Measurements from ENCODE around the gene COX4I1. TPM values are rescaled to one million over a fixed set of nuclear protein-coding genes. Genes with fewer than 3 reads are reported as not detected.

COX4I1 gene
- total and polyA plus RNA-seq, 4 experiments from 2014 or later, result 490 to 1,127 (median 712) TPM

- H3K27ac Mint-ChIP-seq, result peak overlapping the region in 1 of 7 donors; percentile 16
- H3K27ac ChIP-seq (ENCODE audit: low read depth, low read length), result no peak overlapping the region
- H3K9me3 Mint-ChIP-seq, result peaks cover 0 to 6% (median 0%) of the 10 kb centered on the region in 8 donors
- H3K27me3 ChIP-seq (ENCODE audit: insufficient read depth, low read length), result no peaks in the 10 kb centered on the region
- intact Hi-C loops (cut with micrococcal nuclease), result no loop called here
- peaks cover 4 to 12% of the 10 kb centered on the region in 2 donors for H3K27me3 Mint-ChIP-seq
- H3K9me3 ChIP-seq (ENCODE audit: control insufficient read depth in 1 of 2, low read length in 2 of 2), result no peaks in the 10 kb centered on the region
- no peaks in the 10 kb centered on the region for H3K36me3 Mint-ChIP-seq
- DNase-seq, result no peak
- peaks cover 0 to 3% (median 0%) of the 10 kb centered on the region in 4 donors for H3K4me1 Mint-ChIP-seq
- H3K4me1 ChIP-seq (ENCODE audit: insufficient read depth, low read length), result no peaks in the 10 kb centered on the region
- H3K36me3 ChIP-seq (ENCODE audit: insufficient read depth, low read length), result no peaks in the 10 kb centered on the region
- POLR2A ChIA-PET (ENCODE audit: partially characterized antibody), result no interaction called here
- CTCF ChIA-PET (ENCODE audit: partially characterized antibody), result no interaction called here
- H3K4me3 ChIP-seq (ENCODE audit: low read length in 2 of 2), result no peak overlapping the region
- H3K4me3 Mint-ChIP-seq, result no peak overlapping the region
Observed at GRCh38 chr16:85850344-85850880, 50.9 kb downstream of the COX4I1 start.

- Mint-ChIP-seq H3K36me3 (no peaks in the 10 kb centered on the region), H3K4me1 (peaks cover 0 to 3% (median 0%) of the 10 kb centered on the region in 4 donors), H3K27ac (no peak overlapping the region), H3K4me3 (no peak overlapping the region), H3K9me3 (peaks cover 0 to 6% (median 0%) of the 10 kb centered on the region in 8 donors), H3K27me3 (peaks cover 7 to 12% of the 10 kb centered on the region in 2 donors)
- CTCF ChIA-PET (ENCODE audit: partially characterized antibody), result interaction anchor here (1.2 kb wide), 1 partner anchor 30 kb away, joined by 3 read pairs; no protein-coding TSS in a partner anchor
- Histone ChIP-seq H3K4me3 (ENCODE audit: low read length in 2 of 2) (no peak overlapping the region), H3K36me3 (ENCODE audit: insufficient read depth, low read length) (no peaks in the 10 kb centered on the region), H3K27ac (ENCODE audit: low read depth, low read length) (no peak overlapping the region), H3K9me3 (ENCODE audit: control insufficient read depth in 1 of 2, low read length in 2 of 2) (no peaks in the 10 kb centered on the region), H3K27me3 (ENCODE audit: insufficient read depth, low read length) (no peaks in the 10 kb centered on the region), H3K4me1 (ENCODE audit: insufficient read depth, low read length) (no peaks in the 10 kb centered on the region)
- POLR2A ChIA-PET (ENCODE audit: partially characterized antibody), result no interaction called here
- intact Hi-C loops (cut with micrococcal nuclease), result no loop called here
- no peak for DNase-seq
Observed at GRCh38 chr16:85851034-85851785, 51.7 kb downstream of the COX4I1 start.

- no peak overlapping the region for H3K27ac ChIP-seq (ENCODE audit: low read depth, low read length)
- Mint-ChIP-seq H3K27ac (no peak overlapping the region), H3K27me3 (peaks cover 7 to 11% of the 10 kb centered on the region in 2 donors), H3K36me3 (no peaks in the 10 kb centered on the region), H3K4me3 (no peak overlapping the region), H3K9me3 (peaks cover 0 to 6% (median 0%) of the 10 kb centered on the region in 8 donors), H3K4me1 (no peaks in the 10 kb centered on the region)
- no peaks in the 10 kb centered on the region for H3K9me3 ChIP-seq (ENCODE audit: control insufficient read depth in 1 of 2, low read length in 2 of 2)
- H3K36me3 ChIP-seq (ENCODE audit: insufficient read depth, low read length), result no peaks in the 10 kb centered on the region
- H3K4me1 ChIP-seq (ENCODE audit: insufficient read depth, low read length), result no peaks in the 10 kb centered on the region
- POLR2A ChIA-PET (ENCODE audit: partially characterized antibody), result no interaction called here
- intact Hi-C loops (cut with micrococcal nuclease), result no loop called here
- no peaks in the 10 kb centered on the region for H3K27me3 ChIP-seq (ENCODE audit: insufficient read depth, low read length)
- DNase-seq, result no peak
- CTCF ChIA-PET (ENCODE audit: partially characterized antibody), result interaction anchor here (1.2 kb wide), 1 partner anchor 33 kb away, joined by 4 read pairs; no protein-coding TSS in a partner anchor
- H3K4me3 ChIP-seq (ENCODE audit: low read length in 2 of 2), result no peak overlapping the region
Observed at GRCh38 chr16:85853547-85854545, 54.4 kb downstream of the COX4I1 start.

GRCh38 chr16:85854935-85855334 is 55.4 kb downstream of the COX4I1 start:
- CTCF ChIA-PET (ENCODE audit: partially characterized antibody), result no interaction called here
- no peak for DNase-seq
- no peaks in the 10 kb centered on the region for H3K4me1 ChIP-seq (ENCODE audit: insufficient read depth, low read length)
- Mint-ChIP-seq H3K9me3 (peaks cover 0 to 6% (median 0%) of the 10 kb centered on the region in 8 donors), H3K27ac (no peak overlapping the region), H3K4me3 (no peak overlapping the region), H3K4me1 (no peaks in the 10 kb centered on the region), H3K27me3 (peaks cover 8 to 9% of the 10 kb centered on the region in 2 donors), H3K36me3 (no peaks in the 10 kb centered on the region)
- H3K9me3 ChIP-seq (ENCODE audit: control insufficient read depth in 1 of 2, low read length in 2 of 2), result no peaks in the 10 kb centered on the region
- intact Hi-C loops (cut with micrococcal nuclease), result no loop called here
- no peaks in the 10 kb centered on the region for H3K36me3 ChIP-seq (ENCODE audit: insufficient read depth, low read length)
- POLR2A ChIA-PET (ENCODE audit: partially characterized antibody), result no interaction called here
- no peak overlapping the region for H3K27ac ChIP-seq (ENCODE audit: low read depth, low read length)
- H3K27me3 ChIP-seq (ENCODE audit: insufficient read depth, low read length), result no peaks in the 10 kb centered on the region
- no peak overlapping the region for H3K4me3 ChIP-seq (ENCODE audit: low read length in 2 of 2)

GRCh38 chr16:85856079-85856478 is 56.6 kb downstream of the COX4I1 start:
- no peak overlapping the region for H3K27ac Mint-ChIP-seq
- no peaks in the 10 kb centered on the region for H3K27me3 ChIP-seq (ENCODE audit: insufficient read depth, low read length)
- no peak overlapping the region for H3K4me3 Mint-ChIP-seq
- intact Hi-C loops (cut with micrococcal nuclease), result no loop called here
- ChIA-PET CTCF (ENCODE audit: partially characterized antibody) (no interaction called here), POLR2A (ENCODE audit: partially characterized antibody) (no interaction called here)
- no peaks in the 10 kb centered on the region for H3K36me3 Mint-ChIP-seq
- no peak for DNase-seq
- no peak overlapping the region for H3K4me3 ChIP-seq (ENCODE audit: low read length in 2 of 2)
- H3K9me3 ChIP-seq (ENCODE audit: control insufficient read depth in 1 of 2, low read length in 2 of 2), result no peaks in the 10 kb centered on the region
- peaks cover 0 to 6% (median 0%) of the 10 kb centered on the region in 8 donors for H3K9me3 Mint-ChIP-seq
- no peaks in the 10 kb centered on the region for H3K4me1 ChIP-seq (ENCODE audit: insufficient read depth, low read length)
- H3K27ac ChIP-seq (ENCODE audit: low read depth, low read length), result no peak overlapping the region
- H3K36me3 ChIP-seq (ENCODE audit: insufficient read depth, low read length), result no peaks in the 10 kb centered on the region
- H3K4me1 Mint-ChIP-seq, result no peaks in the 10 kb centered on the region
- peaks cover 5 to 10% of the 10 kb centered on the region in 2 donors for H3K27me3 Mint-ChIP-seq

DNA sequence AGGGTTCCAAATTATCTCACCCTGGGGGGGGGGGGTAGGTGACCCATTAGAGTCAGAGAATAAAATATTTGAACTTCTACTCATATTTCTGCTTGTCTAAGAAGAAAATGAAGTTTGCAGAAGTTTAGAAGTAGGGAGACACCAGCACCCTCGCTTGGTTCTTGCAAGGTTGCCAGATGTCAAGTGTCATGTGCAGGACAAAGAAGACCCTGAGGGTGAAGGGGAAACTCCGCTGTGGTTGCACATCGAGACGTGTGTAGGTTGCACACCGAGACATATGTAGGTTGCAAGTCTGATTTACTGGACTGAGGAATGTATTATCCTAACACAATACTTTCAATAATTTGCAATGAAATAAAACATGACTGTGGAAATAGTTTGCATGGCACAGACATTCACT is 57.1 kb downstream of the COX4I1 start:
- Mint-ChIP-seq H3K36me3 (no peaks in the 10 kb centered on the region), H3K4me1 (no peaks in the 10 kb centered on the region), H3K9me3 (peaks cover 0 to 6% (median 0%) of the 10 kb centered on the region in 8 donors), H3K27ac (no peak overlapping the region), H3K4me3 (no peak overlapping the region), H3K27me3 (peaks cover 5 to 10% of the 10 kb centered on the region in 2 donors)
- H3K9me3 ChIP-seq (ENCODE audit: control insufficient read depth in 1 of 2, low read length in 2 of 2), result no peaks in the 10 kb centered on the region
- POLR2A ChIA-PET (ENCODE audit: partially characterized antibody), result no interaction called here
- no peaks in the 10 kb centered on the region for H3K36me3 ChIP-seq (ENCODE audit: insufficient read depth, low read length)
- no peak overlapping the region for H3K4me3 ChIP-seq (ENCODE audit: low read length in 2 of 2)
- intact Hi-C loops (cut with micrococcal nuclease), result no loop called here
- CTCF ChIA-PET (ENCODE audit: partially characterized antibody), result no interaction called here
- DNase-seq, result no peak
- H3K27me3 ChIP-seq (ENCODE audit: insufficient read depth, low read length), result no peaks in the 10 kb centered on the region
- H3K27ac ChIP-seq (ENCODE audit: low read depth, low read length), result no peak overlapping the region
- H3K4me1 ChIP-seq (ENCODE audit: insufficient read depth, low read length), result no peaks in the 10 kb centered on the region
